Spleen (tissue), 7 donors: ENCODE measurements around the gene SLC9A8.

ENCODE experiments used
- CTCF ChIP-seq, 11 experiments: fragments of 200-600 bp in 7 of 11; fragments of 450-650 bp in 4 of 11; sonication (generic) in 4 of 11; IDR thresholded peaks in 8 of 11; conservative IDR thresholded peaks in 3 of 11; 1 replicate in 7 of 11; 2 replicates in 4 of 11; pipeline versions ENCODE4 v1.4.0 to v1.8.0; 2016 to 2021; ENCODE audit warnings: antibody characterized with exemption in 11 of 11, inconsistent platforms in 4 of 11, mild to moderate bottlenecking in 1 of 11
- POLR2A ChIP-seq, 3 donors: fragments of 450-650 bp; IDR thresholded peaks; one replicate each; pipeline ENCODE4 v1.5.1; 2017; ENCODE audit warnings: antibody characterized with exemption in 3 of 3, mild to moderate bottlenecking in 1 of 3
- POLR2AphosphoS5 ChIP-seq, 3 donors: sonication (generic); formaldehyde crosslinking; IDR thresholded peaks; one replicate each; pipeline ENCODE4 v1.5.1; 2017; ENCODE audit warnings: antibody characterized with exemption in 3 of 3
- donor health status: DM: no; HTN: no; CAD: no; lungs with moderate emphysema.
- donor health status: DM: no; HTN: no; CAD: no.
- donor health status: DM: no; HTN: no; CAD: no.

- no peak for TF ChIP-seq POLR2A (IDR thresholded peaks at IDR 0.05)
- TF ChIP-seq CTCF (IDR thresholded peaks at IDR 0.05 in 8 of 11, conservative IDR thresholded peaks at IDR 0.05 in 3 of 11) = no peak
- no peak for TF ChIP-seq POLR2AphosphoS5 (IDR thresholded peaks at IDR 0.05)
Measured at GRCh38 chr20:49883246-49883802, 70.7 kb downstream of the SLC9A8 start.
